ENCODE measurements around the gene ZNF197. TPM values are rescaled to one million over a fixed set of nuclear protein-coding genes. Genes with fewer than 3 reads are reported as not detected.
A peak's percentile ranks its signal among the peaks of the same experiment; 100 is the strongest.

ZNF197 gene
- 15.1 and 18.9 TPM in 2 replicates for total RNA-seq (2014; rRNA removed; shearing (Covaris generic))
- polyA plus RNA-seq (2016; fragmentation: Nextera tagmentation; extraction: Ambion mirVana), result 5.6 and 5.9 TPM in 2 replicates
- long read RNA-seq, partial matches to known transcripts, result 0 of 3 reads
- long read RNA-seq, other reads (novel, unspliced or antisense), result 2 of 3 reads

GRCh38 chr3:44624749-44625480 lies at the start of gene ZNF197:
TSS of gene ZNF197 (plus strand) at chr3:44625036. CDS start at chr3:44629155, 4,119 bp downstream.
- Histone ChIP-seq H3K4me3 (peak within 1 kb of the TSS; percentile 82), H3K79me2 (replicated peaks; ENCODE audit: insufficient read depth) (peaks cover 25% of the 10 kb centered on the region), H4K20me1 (replicated peaks; ENCODE audit: insufficient read depth) (no peaks in the 10 kb centered on the region; the same call in 1 of the 2 replicates), H2AFZ (peak within 1 kb of the TSS; percentile 83), H3K4me2 (peak within 1 kb of the TSS; percentile 88), H3K36me3 (ENCODE audit: insufficient read depth) (no peaks in the 10 kb centered on the region), H3K27me3 (ENCODE audit: insufficient read depth) (no peaks in the 10 kb centered on the region), H3K4me1 (ENCODE audit: insufficient read depth) (peaks cover 10% of the 10 kb centered on the region), H3K27ac (ENCODE audit: low read depth) (peak within 1 kb of the TSS; percentile 7; the same call in 1 of the 2 replicates), H3F3A (replicated peaks; ENCODE audit: low read depth) (no peaks in the 10 kb centered on the region), H3K9me2 (ENCODE audit: insufficient read depth) (peaks cover 2% of the 10 kb centered on the region; the same call in 1 of the 2 replicates)
- H3K4me3 Mint-ChIP-seq, result peak within 1 kb of the TSS; percentile 92
- TF ChIP-seq ETS1 (IDR thresholded peaks at IDR 0.05), result peak; percentile 88
- peak; percentile 38 for TF ChIP-seq REST (IDR thresholded peaks at IDR 0.05; ENCODE audit: unreplicated experiment)
- no peak for TF ChIP-seq EZH2 (IDR thresholded peaks at IDR 0.05; ENCODE audit: low read depth, unreplicated experiment)
- 0 out of 4 replicates have a peak, but pooled peaks of 1 of the 2 experiments have one; percentile 9 for TF ChIP-seq CTCF (conservative IDR thresholded peaks at IDR 0.05; ENCODE audit: low read depth in 2 of 2)
- TF ChIP-seq POLR2AphosphoS5 (IDR thresholded peaks at IDR 0.05; ENCODE audit: low read depth), result peak; percentile 84
- no peak for TF ChIP-seq ZNF462 (CRISPR knock-in tag; IDR thresholded peaks at IDR 0.05)
- no peak for TF ChIP-seq JUNB (IDR thresholded peaks at IDR 0.05; ENCODE audit: unreplicated experiment)
- TF ChIP-seq NANOG (IDR thresholded peaks at IDR 0.05; ENCODE audit: borderline replicate concordance), result no peak
- TF ChIP-seq CREB1 (CRISPR knock-in tag; IDR thresholded peaks at IDR 0.05; ENCODE audit: low read depth), result peak; percentile 62
- peak within 1 kb of the TSS; percentile 93 for H3K27ac Mint-ChIP-seq
- H3K36me3 Mint-ChIP-seq (ENCODE audit: low read depth), result peaks cover 6% of the 10 kb centered on the region; the same call in 2 of the 3 replicates
- peaks cover 5% of the 10 kb centered on the region for H3K4me1 Mint-ChIP-seq
- ATAC-seq (peak; percentile 98), DNase-seq (ENCODE audit: low spot score) (peak; percentile 98)
- no peaks in the 10 kb centered on the region for H3K9me3 Mint-ChIP-seq
- H3K27me3 Mint-ChIP-seq (ENCODE audit: insufficient read depth, low read depth, poor library complexity), result no peaks in the 10 kb centered on the region

Measured in GM23338 (cell line).